ENCODE results near the gene FREM2. TPM values are rescaled to one million over a fixed set of nuclear protein-coding genes. Genes with fewer than 3 reads are reported as not detected.

Gene FREM2
- total RNA-seq = 0.49 and 2.0 TPM in 2 replicates

DNA sequence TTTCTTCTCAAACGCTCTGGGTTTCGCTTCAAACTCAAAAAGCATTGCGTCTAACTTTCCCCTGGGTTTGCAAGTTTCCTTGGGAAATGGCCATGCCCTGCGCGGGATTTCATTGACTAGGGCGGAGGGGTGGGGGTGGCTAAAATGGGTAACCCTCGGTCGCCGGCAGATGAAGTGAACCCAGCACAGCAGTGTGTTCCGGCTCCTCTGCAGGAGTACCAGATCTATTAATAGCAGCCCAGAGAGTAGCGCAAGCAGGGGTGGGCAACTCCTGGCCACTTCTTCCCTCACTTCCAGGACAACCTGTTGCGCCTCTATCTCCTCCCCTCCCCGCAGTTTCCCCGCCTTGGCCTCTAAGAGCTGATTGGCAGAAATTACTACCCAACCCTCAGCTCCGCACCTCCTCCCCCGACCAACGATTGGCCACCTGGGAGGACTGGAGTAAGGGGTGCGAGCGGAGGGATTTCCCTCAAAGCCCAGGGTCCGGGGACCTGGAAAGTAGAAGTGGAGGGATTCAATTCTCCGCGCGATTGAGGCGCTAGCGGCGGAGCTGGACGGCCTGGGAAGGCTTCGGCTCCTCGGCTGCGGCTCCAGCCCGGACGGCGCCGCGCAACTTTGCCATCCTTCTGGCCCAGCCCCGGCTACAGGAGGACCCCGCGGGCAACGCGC lies at the start of gene FREM2:
TSS of gene FREM2 (plus strand) at position 501 of the 669 bp plus-strand sequence. CDS start 268 bp downstream, outside the sequence.

Measured in mesangial cell (primary cell).